Upper lobe of left lung (tissue), 6 donors: ENCODE results near the gene PDGFC. TPM values are rescaled to one million over a fixed set of nuclear protein-coding genes. Genes with fewer than 3 reads are reported as not detected.

Experiments
- ATAC-seq, 2 donors: fragments of 200-7000 bp; cut with Tn5 transposase; one replicate each; pipeline ENCODE4 v1.9.1; 2022; ENCODE audit warnings: mild to moderate bottlenecking in 2 of 2, moderate library complexity in 2 of 2; ENCODE audit not compliant: low FRiP score in 2 of 2
- DNase-seq, 2 donors: peaks; one replicate each; pipeline ENCODE4 v3.0.0-alpha.2; 2019 to 2020
- H3K27ac ChIP-seq, 4 donors: fragments of 200-600 bp; sonication (generic); one replicate each; pipeline ENCODE4 v1.5.1; 2016 to 2019
- H3K27me3 ChIP-seq, 4 donors: fragments of 200-600 bp; sonication (generic); one replicate each; pipeline ENCODE4 v1.5.1; 2017 to 2019
- H3K36me3 ChIP-seq, 4 donors: fragments of 200-600 bp; sonication (generic); one replicate each; pipeline ENCODE4 v1.5.1; 2016 to 2019
- H3K4me1 ChIP-seq, 4 donors: fragments of 200-600 bp; sonication (generic); one replicate each; pipeline ENCODE4 v1.5.1; 2018 to 2019
- H3K4me3 ChIP-seq, 4 donors: fragments of 200-600 bp; sonication (generic); one replicate each; pipeline ENCODE4 v1.5.1; 2017 to 2019; ENCODE audit warnings: mild to moderate bottlenecking in 2 of 4, moderate library complexity in 1 of 4
- H3K9me3 ChIP-seq, 4 donors: fragments of 200-600 bp; sonication (generic); one replicate each; pipeline ENCODE4 v1.5.1; 2018 to 2019
- EP300 ChIP-seq, 4 donors: sonication (generic); formaldehyde crosslinking; IDR thresholded peaks; one replicate each; pipeline ENCODE4 v1.5.1; 2017; ENCODE audit warnings: antibody characterized with exemption in 4 of 4, control low read depth in 2 of 4
- POLR2A ChIP-seq, 4 donors: fragments of 450-650 bp; IDR thresholded peaks; one replicate each; pipeline ENCODE4 v1.5.1; 2016 to 2017; ENCODE audit warnings: antibody characterized with exemption in 4 of 4, mild to moderate bottlenecking in 2 of 4
- POLR2AphosphoS5 ChIP-seq, 2 donors: sonication (generic); formaldehyde crosslinking; IDR thresholded peaks; one replicate each; pipeline ENCODE4 v1.5.1; 2017; ENCODE audit warnings: antibody characterized with exemption in 2 of 2
- WGBS, 2 donors: methylation state at CpG; one replicate each; pipeline ENCODE4 v1.1.5; 2017 to 2018; 5-methylcytosine and 5-hydroxymethylcytosine counted together
- total RNA-seq, 6 donors: library from RNA; depleted of rRNA in 4 of 6; stranded (reverse); fragments of >200 nt in 4 of 6; gene quantifications; one replicate each; pipeline versions ENCODE4 v1.1.0 to v1.2.1, GENCODE V29; 2016 to 2021
- TF ChIP-seq, protein P1 (sequence below), 6 experiments: fragments of 450-650 bp in 4 of 6; fragments of 200-600 bp in 2 of 6; sonication (generic) in 2 of 6; IDR thresholded peaks; one replicate each; pipeline ENCODE4 v1.5.1; 2016 to 2019; ENCODE audit warnings: antibody characterized with exemption in 6 of 6
- donor health status: DM: no; HTN: no; CAD: no; lungs with moderate emphysema.
- donor health status: DM: no; HTN: yes; CAD: no; lungs with severe emphysema.

Gene PDGFC
- total RNA-seq, 6 donors from 2014 or later = 14.4 to 39.9 (median 28.5) TPM

DNA sequence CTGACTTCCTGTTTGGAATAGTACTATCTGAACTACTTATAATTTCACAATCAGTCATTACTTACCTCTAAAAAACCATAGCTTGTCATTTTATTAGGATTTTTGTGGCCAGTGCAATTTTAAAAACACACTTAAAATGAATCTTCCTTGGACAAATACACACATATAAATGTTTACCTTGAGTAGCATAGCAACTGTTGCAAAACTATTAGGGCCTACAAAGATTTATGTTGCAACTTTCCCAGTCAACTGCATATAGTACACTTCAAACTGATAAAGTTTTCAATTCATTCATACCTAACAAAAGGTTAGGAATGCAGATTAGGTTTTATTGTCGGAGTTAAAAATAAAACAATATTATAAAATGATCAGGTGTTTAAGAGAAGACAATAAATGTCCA lies 193.0 kb downstream of the PDGFC start:
- H3K4me1 ChIP-seq = peaks cover 0 to 17% (median 0%) of the 10 kb centered on the region in 4 donors
- no peak overlapping the region for H3K27ac ChIP-seq
- H3K9me3 ChIP-seq = no peaks in the 10 kb centered on the region
- H3K36me3 ChIP-seq = no peaks in the 10 kb centered on the region
- peak in 1 of 2 donors; percentile 31 for ATAC-seq
- no peak overlapping the region for H3K4me3 ChIP-seq
- TF ChIP-seq POLR2AphosphoS5 (IDR thresholded peaks at IDR 0.05) (no peak), EP300 (IDR thresholded peaks at IDR 0.05) (no peak), POLR2A (IDR thresholded peaks at IDR 0.05) (no peak)
- TF ChIP-seq, protein P1, sequence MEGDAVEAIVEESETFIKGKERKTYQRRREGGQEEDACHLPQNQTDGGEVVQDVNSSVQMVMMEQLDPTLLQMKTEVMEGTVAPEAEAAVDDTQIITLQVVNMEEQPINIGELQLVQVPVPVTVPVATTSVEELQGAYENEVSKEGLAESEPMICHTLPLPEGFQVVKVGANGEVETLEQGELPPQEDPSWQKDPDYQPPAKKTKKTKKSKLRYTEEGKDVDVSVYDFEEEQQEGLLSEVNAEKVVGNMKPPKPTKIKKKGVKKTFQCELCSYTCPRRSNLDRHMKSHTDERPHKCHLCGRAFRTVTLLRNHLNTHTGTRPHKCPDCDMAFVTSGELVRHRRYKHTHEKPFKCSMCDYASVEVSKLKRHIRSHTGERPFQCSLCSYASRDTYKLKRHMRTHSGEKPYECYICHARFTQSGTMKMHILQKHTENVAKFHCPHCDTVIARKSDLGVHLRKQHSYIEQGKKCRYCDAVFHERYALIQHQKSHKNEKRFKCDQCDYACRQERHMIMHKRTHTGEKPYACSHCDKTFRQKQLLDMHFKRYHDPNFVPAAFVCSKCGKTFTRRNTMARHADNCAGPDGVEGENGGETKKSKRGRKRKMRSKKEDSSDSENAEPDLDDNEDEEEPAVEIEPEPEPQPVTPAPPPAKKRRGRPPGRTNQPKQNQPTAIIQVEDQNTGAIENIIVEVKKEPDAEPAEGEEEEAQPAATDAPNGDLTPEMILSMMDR (IDR thresholded peaks at IDR 0.05) = no peak
- no peaks in the 10 kb centered on the region for H3K27me3 ChIP-seq
- no peak for DNase-seq
- WGBS, 2 donors = 66 to 76% methylated on average over 1 of the region's 1 CpG

DNA sequence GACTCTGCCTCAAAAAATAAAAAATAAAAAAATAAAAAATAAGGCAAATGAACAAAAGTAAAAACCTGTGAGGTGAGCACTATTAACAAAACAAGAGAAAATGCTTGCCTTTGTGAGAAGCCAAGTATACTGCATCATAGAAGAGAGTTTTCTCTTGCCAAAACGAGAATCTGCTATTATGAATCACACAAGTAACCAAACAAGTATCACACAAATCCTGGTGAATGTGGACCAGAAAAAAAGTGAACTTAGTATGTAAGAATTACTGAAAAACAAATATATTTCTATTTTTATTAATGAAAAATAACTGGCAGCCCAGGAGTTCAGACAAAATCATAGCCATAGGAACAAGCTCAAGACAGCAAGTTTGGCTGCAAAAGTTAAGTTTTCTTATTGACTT lies 193.5 kb downstream of the PDGFC start:
- no peaks in the 10 kb centered on the region for H3K9me3 ChIP-seq
- H3K36me3 ChIP-seq = no peaks in the 10 kb centered on the region
- peaks cover 0 to 17% (median 0%) of the 10 kb centered on the region in 4 donors for H3K4me1 ChIP-seq
- WGBS, 2 donors = 78 to 80% methylated on average over 1 of the region's 1 CpG
- TF ChIP-seq POLR2AphosphoS5 (IDR thresholded peaks at IDR 0.05) (no peak), POLR2A (IDR thresholded peaks at IDR 0.05) (no peak), EP300 (IDR thresholded peaks at IDR 0.05) (no peak)
- TF ChIP-seq, protein P1 (IDR thresholded peaks at IDR 0.05) = no peak
- DNase-seq (no peak), ATAC-seq (no peak)
- no peak overlapping the region for H3K27ac ChIP-seq
- no peak overlapping the region for H3K4me3 ChIP-seq
- H3K27me3 ChIP-seq = no peaks in the 10 kb centered on the region

DNA sequence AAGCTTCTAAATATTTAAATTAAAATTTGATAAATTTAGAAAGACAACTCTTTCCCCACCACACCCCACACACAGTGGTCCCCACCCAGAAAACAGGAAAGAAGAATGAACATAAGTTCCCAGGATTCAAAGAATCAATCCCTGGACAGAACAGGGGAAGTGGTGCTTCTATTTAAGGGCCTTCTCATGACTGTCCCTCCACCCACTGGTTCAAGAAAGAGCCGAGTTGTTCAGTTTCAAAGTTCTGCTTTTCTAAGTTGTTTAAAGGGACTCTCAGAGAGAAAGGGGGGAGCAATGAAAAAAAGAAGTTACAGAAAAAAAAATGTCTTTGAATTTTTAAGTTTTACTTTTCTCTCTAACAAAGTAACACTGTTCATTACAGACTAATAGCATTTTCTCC lies 195.8 kb downstream of the PDGFC start:
- WGBS, 2 donors = 30 to 37% methylated on average over 1 of the region's 1 CpG
- ATAC-seq (peak in 1 of 2 donors; percentile 68), DNase-seq (peak in 1 of 2 donors; percentile 24)
- Histone ChIP-seq H3K36me3 (no peaks in the 10 kb centered on the region), H3K4me3 (no peak overlapping the region), H3K9me3 (no peaks in the 10 kb centered on the region), H3K27ac (peak overlapping the region in 1 of 4 donors; percentile 18), H3K27me3 (no peaks in the 10 kb centered on the region), H3K4me1 (peaks cover 0 to 25% (median 7%) of the 10 kb centered on the region in 4 donors)
- TF ChIP-seq EP300 (IDR thresholded peaks at IDR 0.05) (no peak), POLR2A (IDR thresholded peaks at IDR 0.05) (no peak), POLR2AphosphoS5 (IDR thresholded peaks at IDR 0.05) (no peak)
- TF ChIP-seq, protein P1 (IDR thresholded peaks at IDR 0.05) = no peak

DNA sequence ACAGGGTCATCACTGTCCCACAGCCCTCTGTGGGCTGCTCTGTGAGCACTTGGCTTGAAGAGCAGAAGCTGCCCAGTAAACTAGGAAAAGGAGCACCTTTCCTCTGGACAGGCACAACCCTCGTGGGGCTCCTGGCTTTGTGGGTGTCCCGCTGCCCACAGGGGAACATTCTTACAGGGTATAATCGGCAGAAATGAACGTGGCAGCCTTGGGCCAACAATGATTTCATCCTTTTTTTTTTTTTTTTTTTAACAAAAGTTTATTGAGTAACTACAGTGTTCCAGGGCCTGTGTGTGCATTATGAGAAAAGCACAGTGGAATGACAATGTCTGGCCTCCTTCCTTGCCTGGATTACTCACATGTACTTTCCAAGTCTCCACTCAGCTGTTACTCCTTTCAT lies 197.2 kb downstream of the PDGFC start:
- Histone ChIP-seq H3K36me3 (no peaks in the 10 kb centered on the region), H3K4me3 (no peak overlapping the region), H3K4me1 (peaks cover 0 to 22% (median 7%) of the 10 kb centered on the region in 4 donors), H3K9me3 (no peaks in the 10 kb centered on the region), H3K27ac (no peak overlapping the region), H3K27me3 (no peaks in the 10 kb centered on the region)
- WGBS, 2 donors = 75 to 82% methylated on average over 4 of the region's 4 CpGs
- ATAC-seq (peak in 1 of 2 donors; percentile 79), DNase-seq (no peak)
- TF ChIP-seq POLR2A (IDR thresholded peaks at IDR 0.05) (no peak), EP300 (IDR thresholded peaks at IDR 0.05) (no peak), POLR2AphosphoS5 (IDR thresholded peaks at IDR 0.05) (no peak)
- TF ChIP-seq, protein P1 (IDR thresholded peaks at IDR 0.05) = no peak

DNA sequence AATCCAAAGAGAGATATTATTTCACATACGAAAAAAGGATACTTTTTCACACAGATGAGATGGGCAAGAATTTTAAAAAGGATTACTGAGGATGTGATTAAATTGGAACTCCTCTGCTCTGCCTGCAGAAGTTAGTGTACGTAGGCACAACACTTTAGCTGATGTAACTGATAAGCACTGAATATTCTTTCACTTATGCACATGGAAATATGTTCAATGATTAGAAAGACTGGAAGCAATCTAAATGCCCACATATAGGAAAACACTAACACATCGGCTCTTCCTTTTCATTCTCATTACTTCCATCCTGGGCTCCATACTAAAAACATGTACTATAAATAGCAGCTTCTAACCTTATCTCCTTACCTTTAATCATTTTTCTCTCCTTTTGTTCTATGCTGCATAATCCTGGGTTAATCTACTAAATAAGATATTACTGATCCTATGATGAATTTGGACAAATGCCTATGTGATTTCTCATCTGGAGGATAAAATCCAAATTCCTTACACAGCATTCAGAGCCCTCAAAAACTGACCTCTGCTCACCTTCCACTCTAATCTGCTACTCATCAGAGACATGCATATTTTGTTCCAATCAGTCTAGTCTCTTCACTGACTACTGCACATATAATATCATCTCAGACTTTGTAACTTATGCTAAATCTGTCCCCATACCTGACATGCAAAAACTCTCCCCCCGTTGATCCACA lies 197.8 kb downstream of the PDGFC start:
- Histone ChIP-seq H3K27ac (no peak overlapping the region), H3K27me3 (no peaks in the 10 kb centered on the region), H3K36me3 (no peaks in the 10 kb centered on the region), H3K4me3 (no peak overlapping the region), H3K4me1 (peaks cover 0 to 16% (median 7%) of the 10 kb centered on the region in 4 donors), H3K9me3 (no peaks in the 10 kb centered on the region)
- ATAC-seq (no peak), DNase-seq (no peak)
- WGBS, 2 donors = 77 to 82% methylated on average over 4 of the region's 4 CpGs
- TF ChIP-seq EP300 (IDR thresholded peaks at IDR 0.05) (no peak), POLR2AphosphoS5 (IDR thresholded peaks at IDR 0.05) (no peak), POLR2A (IDR thresholded peaks at IDR 0.05) (no peak)
- TF ChIP-seq, protein P1 (IDR thresholded peaks at IDR 0.05) = no peak
